Melanocyte of skin (primary cell): Measurements from ENCODE around the gene TMSB15B. TPM values are rescaled to one million over a fixed set of nuclear protein-coding genes. Genes with fewer than 3 reads are reported as not detected.

Source experiments
- total RNA-seq, 2 donors: library from RNA; depleted of rRNA; stranded (reverse); fragments of >200 nt; gene quantifications; 2 replicates each; pipeline ENCODE4 v1.2.3, GENCODE V29; 2012

Gene TMSB15B
- total RNA-seq, result 1 to 10 TPM; 2.3 to 5.2 TPM

GRCh38 chrX:103962411-103963278 is at the start of gene TMSB15B:
TSS of gene TMSB15B (plus strand) at chrX:103962627.

GRCh38 chrX:104013606-104014005 is 51.2 kb downstream of the TMSB15B start, which contains the start of gene H2BW1:
TSS of gene H2BW1 (minus strand) at chrX:104013708. CDS start at chrX:104013576, 132 bp downstream.

Other genes with a start within 250 kb of the TMSB15B start
- gene PLP1, start 185.8 kb upstream of the TMSB15B start, total RNA-seq, result 100 to 1,000 TPM; 171 to 300 TPM
- 1 to 10 TPM in 1 of 2 donors, under 1 TPM in 1; 0.67 to 1.0 TPM for gene RAB9B, start 130.4 kb upstream of the TMSB15B start, total RNA-seq
- gene H2BW1, start 51.1 kb downstream of the TMSB15B start, total RNA-seq, result not detected
- not detected for gene H2BW2, start 77.3 kb downstream of the TMSB15B start, total RNA-seq
- 1 to 10 TPM; 3.4 to 4.3 TPM for gene TMSB15C, start 113.6 kb downstream of the TMSB15B start, total RNA-seq
- gene ZCCHC18, start 149.9 kb downstream of the TMSB15B start, total RNA-seq, result under 1 TPM; under 0.01 to 0.69 TPM
- 1 to 10 TPM; 6.5 to 6.7 TPM for gene SLC25A53, start 194.4 kb downstream of the TMSB15B start, total RNA-seq
- gene FAM199X, start 203.8 kb downstream of the TMSB15B start, total RNA-seq, result 10 to 100 TPM; 23.1 to 26.6 TPM